HG03460 (cell line): Measurements from ENCODE around the gene NDUFAF8.

Experiments used
- ATAC-seq: cut with Tn5 transposase; IDR thresholded peaks from one replicate; pipeline ENCODE4 v1.9.1; 2021; ENCODE audit not compliant: unreplicated experiment

Gene NDUFAF8

DNA sequence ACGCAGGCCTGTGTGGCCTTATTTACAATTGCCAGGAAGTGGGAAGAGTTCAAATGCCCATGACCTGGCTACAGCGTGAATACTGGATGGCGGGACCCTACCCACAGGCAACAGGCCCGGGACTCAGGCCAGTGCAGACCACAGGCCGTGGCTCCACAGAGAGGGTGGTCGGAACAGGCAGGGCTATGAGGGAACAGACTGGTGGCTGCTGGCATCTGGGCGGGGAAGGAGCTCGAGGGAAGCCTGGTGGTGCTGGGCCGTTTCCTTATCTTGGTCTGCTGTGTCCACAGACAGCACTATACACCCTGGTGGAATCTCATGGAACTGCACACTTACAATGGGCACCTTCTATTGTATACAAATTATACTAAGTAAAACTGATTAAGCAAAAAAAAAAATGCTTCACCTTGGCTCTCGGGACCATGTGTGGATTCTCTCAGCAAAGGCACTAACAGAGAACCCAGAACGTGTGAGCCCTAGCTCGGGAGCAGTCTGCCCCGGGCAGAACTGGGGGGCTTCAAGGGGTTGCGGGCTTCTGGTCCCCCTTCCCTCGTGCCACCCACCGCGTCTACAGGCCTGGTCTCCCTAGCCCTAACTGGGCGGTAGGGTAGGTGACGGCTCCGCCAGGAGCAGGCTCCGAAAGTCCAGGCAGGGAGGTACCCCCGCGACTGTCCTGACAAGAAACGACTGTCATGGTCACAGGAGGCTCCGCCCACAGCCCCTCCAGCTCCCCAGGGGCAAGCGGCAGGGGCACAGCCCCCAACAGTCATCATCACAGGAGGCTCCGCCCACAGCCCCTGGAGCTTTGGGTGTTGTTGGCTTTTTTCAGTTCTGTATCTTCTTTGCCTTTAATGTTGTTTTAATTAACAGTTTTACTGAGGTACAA lies 38.2 kb upstream of the NDUFAF8 start:
- ATAC-seq = no peak

DNA sequence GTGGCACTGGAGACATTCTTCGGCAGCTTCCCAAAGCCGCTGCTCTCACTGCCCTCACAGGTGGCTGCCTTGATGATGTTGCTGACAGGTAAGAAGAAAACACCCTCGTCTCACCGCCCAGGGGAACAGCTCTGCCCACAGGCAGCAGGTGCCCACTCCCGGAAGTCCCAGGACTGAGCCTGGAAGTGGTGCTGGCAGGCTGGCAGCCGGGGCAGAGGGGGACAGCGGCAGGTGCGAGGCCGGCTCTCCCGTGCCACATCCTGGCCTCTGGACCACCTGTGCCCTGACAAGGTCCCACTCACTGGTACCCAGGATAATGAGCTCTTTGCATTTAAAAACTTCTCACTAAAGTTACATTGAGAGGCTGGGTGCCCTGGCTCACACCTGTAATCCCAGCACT lies 36.8 kb upstream of the NDUFAF8 start:
- ATAC-seq = no peak

DNA sequence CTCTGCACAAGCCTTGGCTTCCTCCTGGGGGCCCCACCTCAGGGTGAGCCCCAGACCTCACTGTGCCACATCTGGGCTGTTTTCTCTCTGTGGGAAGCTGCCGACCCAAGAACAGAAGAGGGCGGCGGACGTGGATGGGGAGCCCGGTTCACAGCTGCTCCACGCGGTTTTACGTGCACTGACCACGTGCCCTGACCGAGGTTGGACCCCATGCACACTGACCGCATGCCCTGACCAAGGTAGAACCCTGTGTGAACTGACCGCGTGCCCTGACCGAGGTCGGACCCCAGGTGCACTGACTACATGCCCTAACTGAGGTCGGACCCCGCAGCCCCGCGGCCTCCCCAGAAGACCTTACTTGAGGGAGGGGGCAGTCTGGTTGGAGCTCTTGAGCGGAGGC lies 36.0 kb upstream of the NDUFAF8 start:
- no peak for ATAC-seq

DNA sequence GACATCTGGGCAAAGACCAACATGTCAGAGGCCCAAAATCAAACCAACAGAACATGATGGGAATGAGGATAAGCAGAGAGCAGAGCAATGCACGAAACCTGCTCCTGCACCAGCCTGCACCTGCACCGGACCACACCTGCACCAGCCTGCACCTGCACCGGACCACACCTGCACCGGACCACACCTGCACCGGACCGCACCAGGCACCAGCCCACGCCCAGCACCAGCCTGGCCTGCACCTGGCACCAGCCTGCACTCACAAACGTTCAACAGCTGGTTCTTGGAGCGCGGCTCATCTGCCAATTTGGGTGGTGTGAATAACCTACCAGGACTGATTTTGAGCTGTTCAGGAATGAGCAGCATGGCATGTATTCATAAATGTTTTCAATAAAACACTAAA lies 34.5 kb upstream of the NDUFAF8 start:
- no peak for ATAC-seq

DNA sequence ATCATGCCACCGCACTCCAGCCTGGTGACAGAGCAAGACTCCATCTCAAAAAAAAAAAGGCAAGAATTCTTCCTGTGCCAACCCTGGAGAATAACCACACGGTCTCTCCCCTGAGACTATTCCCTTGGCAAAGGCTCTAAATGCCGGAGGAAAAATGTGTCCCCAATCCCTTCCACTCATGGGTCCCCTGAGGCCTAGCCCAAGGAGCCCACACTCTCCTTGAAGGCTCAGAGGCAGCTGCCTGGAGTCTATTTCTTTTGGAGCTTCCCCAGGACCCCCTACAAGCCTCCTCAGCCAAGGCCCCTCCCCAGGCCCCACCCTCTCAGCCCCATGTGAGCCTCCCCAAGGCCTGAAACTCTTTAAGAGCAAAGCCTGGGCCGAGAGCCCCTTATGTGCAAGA lies 33.0 kb upstream of the NDUFAF8 start:
- ATAC-seq = no peak

DNA sequence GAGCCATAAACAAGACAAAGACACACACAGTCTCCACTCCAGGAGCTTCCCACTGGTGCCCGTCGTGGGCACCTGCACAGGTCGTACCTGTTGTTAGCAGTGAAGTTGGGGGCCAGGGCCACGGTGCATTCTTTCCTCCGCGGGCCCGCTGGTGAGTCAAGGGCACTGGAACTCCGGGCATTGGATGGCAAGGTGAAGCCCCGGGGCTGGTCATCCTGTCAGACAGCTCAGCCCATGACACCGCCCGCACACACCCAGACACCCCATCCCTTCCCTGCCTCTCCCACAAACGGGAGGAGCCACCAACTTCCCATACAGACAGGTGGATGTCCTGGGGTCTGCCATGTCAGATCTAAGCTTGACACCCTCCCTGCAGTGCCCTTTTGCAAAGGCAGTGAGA lies 32.5 kb upstream of the NDUFAF8 start:
- ATAC-seq = no peak

DNA sequence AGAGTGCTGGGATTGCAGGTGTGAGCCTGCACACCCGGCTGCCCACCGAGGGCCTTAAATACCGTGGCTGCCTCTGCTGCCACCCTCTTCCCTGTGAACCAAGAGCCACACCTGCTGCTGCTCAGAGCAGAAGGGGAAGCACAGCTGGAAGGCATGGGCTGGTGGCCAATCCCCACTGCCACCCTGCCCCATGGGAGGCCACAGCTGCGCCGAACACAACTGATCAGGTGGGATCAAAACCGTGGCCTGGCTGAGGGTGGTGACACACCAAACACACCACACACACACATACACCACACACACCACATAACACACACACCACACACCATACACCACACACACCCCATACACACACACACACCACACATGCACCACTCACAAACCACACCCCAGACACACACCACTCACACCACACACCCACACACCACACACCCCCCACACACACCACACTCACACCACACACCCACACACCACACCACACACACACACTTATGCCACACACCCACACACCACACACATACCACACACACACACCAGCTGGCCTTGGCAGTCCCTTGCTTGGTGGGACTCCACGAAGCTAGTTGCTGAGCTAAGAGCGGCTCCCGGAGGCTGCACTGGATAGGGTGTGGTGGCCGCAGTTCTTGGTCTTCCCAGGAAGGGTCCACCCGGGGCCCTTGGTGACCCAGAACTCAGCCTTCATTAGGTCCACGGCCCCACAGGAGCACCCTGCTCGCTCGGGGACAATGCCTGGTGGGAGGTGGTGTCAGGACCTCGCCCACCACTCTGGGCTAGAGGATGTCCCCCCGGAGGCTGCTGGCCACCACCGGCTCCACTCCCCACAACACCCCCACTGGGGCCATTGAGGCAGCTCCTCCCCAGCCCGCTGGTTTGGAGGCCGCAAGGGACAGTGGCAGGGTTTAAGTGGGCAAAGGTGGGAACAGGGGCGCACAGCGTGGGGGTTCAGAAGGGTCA lies 31.2 kb upstream of the NDUFAF8 start:
- no peak for ATAC-seq

DNA sequence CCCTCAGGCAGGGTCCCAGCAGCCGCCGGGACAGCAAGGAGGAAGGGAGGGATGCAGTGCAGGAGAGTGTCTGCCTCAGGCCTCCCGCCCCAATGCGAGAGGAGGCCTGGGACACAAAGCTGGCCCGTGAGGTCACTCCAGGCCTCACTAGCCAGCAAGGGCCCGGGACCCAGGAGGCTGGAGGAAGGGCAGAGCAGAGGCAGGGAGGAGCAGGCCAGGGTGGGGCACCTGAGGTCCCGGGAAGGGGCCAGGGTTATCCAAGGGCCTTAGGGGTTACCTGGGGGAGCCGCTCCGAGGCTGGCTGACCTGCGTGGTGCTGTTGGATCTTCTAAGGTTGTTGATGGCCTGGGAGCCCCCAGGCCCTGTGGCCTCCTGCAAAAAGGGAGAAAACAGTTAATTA lies 30.5 kb upstream of the NDUFAF8 start:
- ATAC-seq = no peak

DNA sequence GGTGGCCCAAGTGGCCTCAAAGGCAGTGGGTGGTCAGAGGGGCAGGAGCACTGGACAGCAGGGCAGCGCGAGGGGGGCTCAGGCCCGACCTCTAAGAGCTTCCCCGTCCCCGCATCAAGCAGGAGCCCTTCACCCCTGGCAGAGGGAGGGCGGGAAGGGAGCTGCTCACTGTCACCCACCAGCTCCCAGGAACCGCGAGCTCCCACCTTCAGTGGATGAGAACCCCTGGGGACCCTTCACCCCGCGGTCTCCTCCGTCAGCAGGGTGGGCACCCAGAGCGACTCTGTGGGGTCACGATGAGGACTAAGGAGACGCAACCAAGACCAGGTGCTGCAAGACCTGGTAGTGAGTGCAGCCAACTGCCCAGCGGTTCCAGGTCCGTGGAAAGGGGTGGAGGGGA lies 30.0 kb upstream of the NDUFAF8 start:
- ATAC-seq = no peak

DNA sequence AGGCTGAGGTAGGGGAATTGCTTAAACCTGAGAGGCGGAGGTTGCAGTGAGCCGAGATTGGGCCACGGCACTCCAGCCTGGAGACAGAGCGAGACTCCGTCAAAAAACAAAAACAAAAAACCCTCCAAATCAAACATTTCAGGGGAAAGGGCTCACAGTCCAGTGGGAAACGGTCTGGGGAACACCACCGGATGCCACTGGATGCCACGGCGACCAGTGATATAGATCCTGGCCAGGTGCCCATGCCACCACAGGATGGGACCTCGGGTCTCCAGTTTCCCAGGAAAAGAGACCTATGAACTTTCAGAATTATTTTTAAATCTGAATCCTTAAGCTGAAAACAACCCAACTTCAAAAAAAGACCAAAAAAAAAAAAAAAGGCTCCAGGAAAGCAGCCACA lies 28.7 kb upstream of the NDUFAF8 start:
- ATAC-seq = no peak

DNA sequence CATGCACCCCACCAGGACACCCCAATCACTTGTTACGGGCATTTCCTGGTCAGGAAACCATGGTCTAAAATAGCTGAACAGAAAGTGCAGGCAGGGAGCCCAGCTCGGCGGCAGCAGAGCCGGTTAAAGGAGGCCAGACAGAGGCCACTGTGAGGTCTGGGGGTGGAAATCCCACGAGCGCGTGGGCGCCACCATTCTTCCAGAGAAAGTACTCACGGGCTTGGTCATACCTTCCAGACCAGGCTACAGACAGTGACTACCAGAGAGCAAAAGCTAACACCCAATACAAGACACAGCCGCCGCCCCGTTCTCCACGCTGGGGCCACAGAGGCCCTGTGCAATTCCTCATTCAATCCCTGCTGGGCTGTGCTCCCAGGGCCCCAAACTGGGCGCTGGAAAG lies 28.2 kb upstream of the NDUFAF8 start:
- ATAC-seq = no peak

DNA sequence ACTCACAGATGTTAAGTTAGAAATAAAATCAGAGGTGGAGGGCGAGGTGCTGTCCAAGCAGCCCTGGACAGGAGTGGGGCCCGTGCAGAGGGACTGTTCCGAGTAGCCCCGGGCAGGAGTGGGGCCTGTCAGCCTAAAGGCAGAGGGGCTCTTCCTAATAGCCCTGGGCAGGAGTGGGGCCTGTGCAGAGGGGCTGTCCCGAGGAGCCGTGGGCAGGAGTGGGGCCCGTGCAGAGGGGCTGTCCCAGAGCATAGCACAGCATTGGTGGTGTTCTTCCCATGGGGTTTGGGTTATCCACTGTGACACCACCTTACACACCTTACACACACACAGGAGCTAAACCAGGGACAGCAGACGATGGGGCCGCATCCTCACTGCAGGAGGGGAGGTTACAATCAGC lies 26.8 kb upstream of the NDUFAF8 start:
- ATAC-seq = no peak

DNA sequence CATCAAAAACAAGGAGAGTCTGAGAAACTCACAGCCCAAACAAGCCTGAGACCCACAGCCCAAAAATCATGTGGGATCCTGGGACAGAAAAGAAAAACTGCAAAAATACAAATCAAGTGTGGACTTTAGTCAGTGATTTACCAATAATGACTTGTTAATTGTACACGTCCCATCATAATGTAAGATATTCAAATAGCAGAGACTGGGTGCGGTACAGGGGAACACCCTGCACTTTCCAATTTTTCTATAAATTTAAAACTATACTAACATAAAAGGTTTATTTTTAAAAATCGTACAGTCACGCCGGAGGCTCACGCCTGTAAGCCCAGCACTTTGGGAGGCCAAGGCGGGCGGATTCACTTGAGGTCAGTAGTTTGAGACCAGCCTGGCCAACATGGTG lies 25.1 kb upstream of the NDUFAF8 start:
- no peak for ATAC-seq

DNA sequence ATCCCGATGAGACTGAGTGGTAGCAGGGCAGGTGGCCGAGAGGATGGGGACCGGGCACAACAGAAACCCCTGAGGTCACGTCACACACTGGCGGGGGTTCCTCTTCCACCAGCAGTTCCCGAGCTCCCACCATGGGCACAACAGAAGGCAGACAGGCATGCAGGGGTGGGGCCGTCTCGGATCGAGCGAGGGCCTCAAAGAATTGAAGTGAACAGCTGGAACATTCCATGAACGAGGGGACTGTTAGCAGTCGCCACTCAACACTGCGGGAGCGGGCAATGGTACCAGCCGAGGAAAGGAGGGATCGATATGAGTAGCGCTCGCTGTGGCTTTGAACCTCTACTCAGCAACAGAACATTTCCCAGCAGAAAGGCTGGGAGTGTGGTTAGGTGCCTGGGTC lies 21.6 kb upstream of the NDUFAF8 start:
- ATAC-seq = no peak

DNA sequence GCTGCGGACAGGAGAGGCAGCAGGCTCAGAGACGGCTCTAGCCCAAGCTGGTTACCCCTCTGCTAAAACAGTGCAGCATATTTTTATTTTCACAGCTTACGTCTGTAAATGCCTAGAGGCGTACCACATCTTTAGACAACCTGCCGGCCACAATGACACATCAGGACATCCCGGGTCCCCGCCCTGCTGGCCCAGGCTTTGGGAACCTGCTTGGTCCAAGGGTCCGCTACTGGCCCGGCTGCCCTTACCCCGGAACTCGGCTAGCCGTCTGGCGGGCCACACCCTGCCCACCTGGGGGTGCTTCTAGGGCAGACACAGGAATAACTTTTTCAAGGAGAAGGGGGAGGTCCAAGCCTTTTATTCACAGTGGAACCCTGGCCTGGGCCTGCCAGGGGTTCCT lies 20.7 kb upstream of the NDUFAF8 start:
- no peak for ATAC-seq

DNA sequence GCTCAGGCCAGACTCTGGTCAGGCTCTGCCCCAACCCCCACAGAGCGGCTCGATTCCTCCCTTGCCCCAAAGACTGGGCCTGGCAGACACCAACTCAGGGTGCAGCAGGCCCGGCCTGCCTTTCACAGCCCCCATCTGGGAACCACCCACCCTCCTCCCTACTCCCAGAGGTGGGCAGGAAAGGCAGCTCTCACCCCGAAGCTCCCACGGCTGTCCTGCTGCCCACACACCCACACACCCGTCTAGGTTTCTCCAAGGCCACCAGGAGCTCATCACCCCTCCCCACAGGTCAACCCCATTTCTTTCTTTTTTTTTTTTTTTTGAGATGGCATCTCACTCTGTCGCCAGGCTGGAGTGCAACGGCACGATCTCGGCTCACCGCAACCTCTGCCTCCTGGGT lies 20.1 kb upstream of the NDUFAF8 start:
- ATAC-seq = no peak

DNA sequence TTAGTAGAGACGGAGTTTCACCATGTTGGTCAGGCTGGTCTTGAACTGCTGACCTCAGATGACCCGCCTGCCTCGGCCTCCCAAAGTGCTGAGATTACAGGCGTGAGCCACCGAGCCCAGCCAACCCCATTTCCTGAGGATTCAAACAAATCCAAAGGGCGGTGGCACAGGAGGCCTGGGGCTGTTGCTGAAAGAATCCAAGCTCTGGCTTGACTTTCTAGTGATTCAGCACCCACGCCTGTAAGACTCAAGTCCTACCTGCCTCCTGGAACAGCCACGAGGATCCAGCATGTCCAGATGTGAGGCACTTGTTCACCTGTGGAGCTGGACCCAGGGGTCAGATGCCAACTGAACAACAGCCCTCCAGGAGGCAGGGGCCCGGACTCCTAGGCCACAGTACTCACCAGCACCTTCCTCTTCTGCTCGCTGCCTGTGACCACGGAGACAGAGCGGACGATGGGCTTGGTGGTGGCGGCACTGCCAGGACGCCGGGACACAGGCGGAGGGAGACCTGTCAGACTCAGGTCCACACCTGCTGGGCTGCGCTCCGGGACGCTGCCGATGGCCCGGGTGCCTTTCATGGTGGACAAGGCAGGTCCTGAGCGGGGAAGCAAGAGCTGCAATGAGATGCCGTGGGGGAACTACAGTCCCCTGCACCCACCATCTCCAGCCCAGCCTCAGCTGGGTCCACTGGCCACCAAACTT lies 19.5 kb upstream of the NDUFAF8 start:
- no peak for ATAC-seq

DNA sequence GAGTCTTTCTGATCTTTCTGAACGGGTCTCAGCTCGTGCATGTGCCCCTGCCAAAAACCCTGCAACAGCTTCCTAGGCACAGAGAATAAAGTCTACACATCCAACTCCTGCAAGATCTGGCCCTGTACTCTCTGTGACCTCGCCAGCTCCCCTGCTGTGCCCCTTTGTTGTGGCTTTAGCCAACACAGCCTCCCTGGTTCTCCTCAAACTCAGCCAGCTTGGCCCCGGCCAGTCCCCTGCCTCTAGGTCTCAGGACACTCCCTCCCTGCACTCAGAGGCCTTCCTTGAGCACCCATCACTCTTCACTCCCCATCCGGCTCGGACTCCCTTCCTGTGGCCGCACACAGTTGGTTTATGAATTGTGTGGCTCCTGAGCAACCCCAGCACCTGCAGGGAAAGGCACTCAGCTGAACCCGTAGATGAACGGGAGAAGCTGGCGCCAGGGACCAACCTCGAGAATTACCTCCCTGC lies 17.7 kb upstream of the NDUFAF8 start:
- ATAC-seq = no peak

DNA sequence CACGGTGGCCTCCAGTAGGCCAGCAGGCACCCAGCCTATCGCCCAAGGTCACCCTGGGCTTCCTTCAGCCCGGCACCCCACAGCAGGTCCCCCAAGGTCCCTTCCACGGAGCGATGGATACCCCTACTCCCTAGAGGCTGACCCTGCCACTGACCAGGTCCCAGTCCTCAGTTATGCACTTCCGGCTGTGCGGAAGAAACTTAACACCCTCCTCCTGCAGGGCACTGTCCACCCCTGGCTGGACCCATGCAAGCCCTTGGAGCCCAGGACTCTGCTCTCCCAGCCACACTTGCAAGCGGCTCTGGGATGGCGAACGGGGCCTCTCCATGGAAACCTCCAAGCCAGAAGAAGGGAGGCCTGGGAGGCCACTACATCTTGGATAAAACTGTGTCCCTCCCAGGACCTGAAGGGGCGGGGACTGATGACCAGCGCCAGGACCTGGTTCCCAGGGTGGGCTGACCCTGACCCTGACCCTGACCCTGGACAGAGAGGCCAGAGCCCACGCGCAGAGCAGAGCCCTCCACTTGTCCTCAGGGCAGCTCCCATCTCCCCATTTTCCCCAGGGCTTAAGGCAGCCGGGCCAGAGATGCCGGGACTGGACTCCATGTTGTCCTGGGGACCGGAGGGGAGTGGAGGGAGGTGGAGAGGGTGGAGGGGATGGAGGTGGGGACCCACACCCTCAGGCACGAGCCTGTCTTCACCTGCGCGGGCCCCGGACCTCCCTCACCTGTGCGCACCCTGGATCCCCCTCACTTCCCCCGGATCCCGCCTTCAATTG lies 17.1 kb upstream of the NDUFAF8 start:
- no peak for ATAC-seq

DNA sequence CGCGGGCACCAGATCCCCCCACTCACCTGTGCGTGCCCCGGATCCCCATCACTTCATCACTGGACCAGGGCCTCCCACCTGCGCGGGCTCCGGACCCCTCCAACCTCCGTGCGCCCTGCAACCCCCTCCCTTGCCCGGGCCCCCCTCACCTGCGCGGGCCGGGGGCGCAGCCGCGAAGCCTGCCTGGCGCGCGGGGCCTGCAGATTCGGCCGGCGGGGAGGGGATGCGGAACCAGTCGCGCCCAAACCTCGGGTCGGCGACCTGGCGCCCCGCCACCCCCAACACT lies 16.6 kb upstream of the NDUFAF8 start:
- ATAC-seq = no peak
